Activated T-cell treated with anti-CD3 and anti-CD28 coated beads, Interleukin-2, amount 50 U/mL, for 24 hours (primary cell): ENCODE data around the gene C11orf65.
A peak's percentile ranks its signal among the peaks of the same experiment; 100 is the strongest.

Experiments used
- DNase-seq: peaks from one replicate; pipeline ENCODE4 v3.0.0-alpha.2; 2020
- H3K27ac Mint-ChIP-seq: 2 replicates; pipeline ENCODE4 v1.8.0; 2020; ENCODE audit warnings: mild to moderate bottlenecking, mixed read lengths
- H3K27me3 Mint-ChIP-seq: 2 replicates; pipeline ENCODE4 v1.8.0; 2020; ENCODE audit warnings: mixed read lengths
- H3K36me3 Mint-ChIP-seq: 2 replicates; pipeline ENCODE4 v1.8.0; 2020; ENCODE audit warnings: low read depth, mixed read lengths
- H3K4me1 Mint-ChIP-seq: 2 replicates; pipeline ENCODE4 v1.8.0; 2020; ENCODE audit warnings: low read depth, mixed read lengths
- H3K4me3 Mint-ChIP-seq: 2 replicates; pipeline ENCODE4 v1.8.0; 2020; ENCODE audit warnings: mild to moderate bottlenecking, moderate library complexity, mixed read lengths
- H3K9me3 Mint-ChIP-seq: 2 replicates; pipeline ENCODE4 v1.8.0; 2020; ENCODE audit warnings: mixed read lengths

Gene C11orf65

GRCh38 chr11:108369064-108369463, 98.3 kb downstream of the C11orf65 start:
- no peak overlapping the region for H3K4me3 Mint-ChIP-seq
- peaks cover 9% of the 10 kb centered on the region for H3K9me3 Mint-ChIP-seq
- peaks cover 79% of the 10 kb centered on the region for H3K36me3 Mint-ChIP-seq
- H3K27me3 Mint-ChIP-seq, result no peaks in the 10 kb centered on the region
- DNase-seq, result no peak
- H3K4me1 Mint-ChIP-seq, result peaks cover 15% of the 10 kb centered on the region
- no peak overlapping the region for H3K27ac Mint-ChIP-seq

- Mint-ChIP-seq H3K9me3 (peaks cover 6% of the 10 kb centered on the region), H3K4me1 (peaks cover 15% of the 10 kb centered on the region), H3K4me3 (no peak overlapping the region), H3K27me3 (no peaks in the 10 kb centered on the region), H3K36me3 (peaks cover 80% of the 10 kb centered on the region), H3K27ac (no peak overlapping the region)
- DNase-seq, result no peak
These were observed 99.2 kb downstream of the C11orf65 start for GRCh38 chr11:108368134-108368533.

GRCh38 chr11:108364159-108364558, 103.2 kb downstream of the C11orf65 start:
- Mint-ChIP-seq H3K27ac (no peak overlapping the region), H3K4me1 (peaks cover under 1% of the 10 kb centered on the region), H3K36me3 (peaks cover 56% of the 10 kb centered on the region), H3K4me3 (no peak overlapping the region), H3K27me3 (no peaks in the 10 kb centered on the region), H3K9me3 (peaks cover 2% of the 10 kb centered on the region)
- no peak for DNase-seq

GRCh38 chr11:108351468-108351867, 115.9 kb downstream of the C11orf65 start:
- no peak overlapping the region for H3K4me3 Mint-ChIP-seq
- peaks cover 78% of the 10 kb centered on the region for H3K36me3 Mint-ChIP-seq
- no peaks in the 10 kb centered on the region for H3K27me3 Mint-ChIP-seq
- peaks cover 2% of the 10 kb centered on the region for H3K4me1 Mint-ChIP-seq
- H3K27ac Mint-ChIP-seq, result peak overlapping the region; percentile 31
- no peak for DNase-seq
- H3K9me3 Mint-ChIP-seq, result no peaks in the 10 kb centered on the region

GRCh38 chr11:108346451-108346850, 120.9 kb downstream of the C11orf65 start:
- H3K4me3 Mint-ChIP-seq, result no peak overlapping the region
- DNase-seq, result no peak
- no peaks in the 10 kb centered on the region for H3K27me3 Mint-ChIP-seq
- no peak overlapping the region for H3K27ac Mint-ChIP-seq
- peaks cover 50% of the 10 kb centered on the region for H3K36me3 Mint-ChIP-seq
- no peaks in the 10 kb centered on the region for H3K9me3 Mint-ChIP-seq
- peaks cover 25% of the 10 kb centered on the region for H3K4me1 Mint-ChIP-seq

GRCh38 chr11:108345767-108346166, 121.6 kb downstream of the C11orf65 start:
- H3K27me3 Mint-ChIP-seq, result no peaks in the 10 kb centered on the region
- H3K4me1 Mint-ChIP-seq, result peaks cover 29% of the 10 kb centered on the region
- no peak for DNase-seq
- no peak overlapping the region for H3K4me3 Mint-ChIP-seq
- peaks cover 45% of the 10 kb centered on the region for H3K36me3 Mint-ChIP-seq
- no peak overlapping the region for H3K27ac Mint-ChIP-seq
- H3K9me3 Mint-ChIP-seq, result no peaks in the 10 kb centered on the region

- H3K4me1 Mint-ChIP-seq, result peaks cover 44% of the 10 kb centered on the region
- H3K27me3 Mint-ChIP-seq, result no peaks in the 10 kb centered on the region
- no peaks in the 10 kb centered on the region for H3K9me3 Mint-ChIP-seq
- no peak overlapping the region for H3K4me3 Mint-ChIP-seq
- DNase-seq, result no peak
- H3K27ac Mint-ChIP-seq, result no peak overlapping the region
- peaks cover 35% of the 10 kb centered on the region for H3K36me3 Mint-ChIP-seq
These were observed 123.6 kb downstream of the C11orf65 start for GRCh38 chr11:108343714-108344113.

- Mint-ChIP-seq H3K27ac (no peak overlapping the region), H3K9me3 (no peaks in the 10 kb centered on the region), H3K4me1 (peaks cover 46% of the 10 kb centered on the region), H3K36me3 (peaks cover 41% of the 10 kb centered on the region), H3K4me3 (no peak overlapping the region), H3K27me3 (no peaks in the 10 kb centered on the region)
- no peak for DNase-seq
These were observed 125.7 kb downstream of the C11orf65 start for GRCh38 chr11:108341654-108342053.

- Mint-ChIP-seq H3K27me3 (no peaks in the 10 kb centered on the region), H3K9me3 (no peaks in the 10 kb centered on the region), H3K4me1 (peaks cover 46% of the 10 kb centered on the region), H3K4me3 (no peak overlapping the region), H3K27ac (no peak overlapping the region), H3K36me3 (peaks cover 41% of the 10 kb centered on the region)
- no peak for DNase-seq
These were observed 126.4 kb downstream of the C11orf65 start for GRCh38 chr11:108340973-108341372.

- H3K9me3 Mint-ChIP-seq, result no peaks in the 10 kb centered on the region
- no peak for DNase-seq
- H3K4me3 Mint-ChIP-seq, result no peak overlapping the region
- H3K4me1 Mint-ChIP-seq, result peaks cover 30% of the 10 kb centered on the region
- peak overlapping the region; percentile 18 for H3K27ac Mint-ChIP-seq
- H3K27me3 Mint-ChIP-seq, result no peaks in the 10 kb centered on the region
- H3K36me3 Mint-ChIP-seq, result peaks cover 52% of the 10 kb centered on the region
These were observed 128.6 kb downstream of the C11orf65 start for GRCh38 chr11:108338750-108339149.

GRCh38 chr11:108333403-108333899, 133.9 kb downstream of the C11orf65 start:
- Mint-ChIP-seq H3K27ac (peak overlapping the region; percentile 14), H3K27me3 (no peaks in the 10 kb centered on the region)

More at GRCh38 chr11:108333403-108333899, 133.9 kb downstream of the C11orf65 start:
- H3K9me3 Mint-ChIP-seq, result no peaks in the 10 kb centered on the region
- H3K4me3 Mint-ChIP-seq, result no peak overlapping the region
- H3K4me1 Mint-ChIP-seq, result peaks cover 2% of the 10 kb centered on the region
- peaks cover 84% of the 10 kb centered on the region for H3K36me3 Mint-ChIP-seq
- DNase-seq, result no peak
